ENCODE results near the gene CPAMD8. TPM values are rescaled to one million over a fixed set of nuclear protein-coding genes. Genes with fewer than 3 reads are reported as not detected.
"Not testable (repeated sequence)": the region's sequence is repeated elsewhere in the genome, so short reads cannot be mapped to it uniquely, and the experiment has no call there.

The CPAMD8 gene
- polyA plus RNA-seq, 1 donor: 7.8 TPM

DNA sequence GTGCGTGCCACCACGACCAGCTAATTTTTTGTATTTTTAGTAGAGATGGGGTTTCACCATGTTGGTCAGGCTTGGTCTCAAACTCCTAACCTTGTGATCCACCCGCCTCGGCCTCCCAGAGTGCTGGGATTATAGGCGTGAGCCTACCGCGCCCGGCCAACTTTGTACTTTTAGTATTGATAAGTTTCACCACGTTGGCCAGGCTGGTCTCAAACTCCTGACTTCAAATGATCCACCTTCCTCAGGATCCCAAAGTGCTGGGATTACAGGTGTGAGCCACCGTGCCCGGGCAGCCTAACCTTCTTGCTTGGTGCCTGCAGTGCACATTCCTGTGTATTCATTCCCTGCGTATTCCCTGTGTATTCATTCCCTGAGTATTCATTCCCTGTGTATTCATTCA is 88.8 kb downstream of the CPAMD8 start:
- not testable (repeated sequence) for H3K27ac ChIP-seq (ENCODE audit: low read length); H3K27me3 ChIP-seq (ENCODE audit: control insufficient read depth, insufficient read depth, low read length); H3K4me3 ChIP-seq (ENCODE audit: low read length); H3K4me1 ChIP-seq (ENCODE audit: control insufficient read depth, insufficient read depth, low read length); H3K36me3 ChIP-seq (ENCODE audit: control insufficient read depth, insufficient read depth, low read length); DNase-seq; H3K9me3 ChIP-seq (ENCODE audit: control insufficient read depth, low read depth, low read length)
- WGBS (ENCODE audit: insufficient coverage, low lambda C conversion rate): no CpG with 5 or more reads among the region's 12 CpGs

DNA sequence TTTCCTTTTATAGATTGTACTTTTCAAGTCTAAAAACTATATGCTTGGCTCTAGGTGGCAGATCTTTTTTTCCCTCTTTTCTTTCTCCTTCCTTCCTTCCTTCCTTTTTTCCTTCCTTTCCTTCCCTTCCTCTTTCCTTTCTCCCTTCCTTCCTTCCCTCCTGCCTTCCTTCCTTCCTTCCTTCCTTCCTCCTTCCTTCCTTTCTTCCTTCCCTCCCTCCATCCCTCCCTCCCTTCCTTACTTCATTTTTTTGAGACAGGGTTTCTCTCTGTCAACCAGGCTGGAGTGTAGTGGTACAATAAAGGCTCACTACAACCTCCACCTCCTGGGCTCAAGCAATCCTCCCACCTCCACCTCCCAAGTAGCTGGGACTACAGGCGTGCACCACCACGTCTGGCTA is 89.7 kb downstream of the CPAMD8 start:
- Histone ChIP-seq H3K36me3 (ENCODE audit: control insufficient read depth, insufficient read depth, low read length) (no peaks in the 10 kb centered on the region), H3K4me1 (ENCODE audit: control insufficient read depth, insufficient read depth, low read length) (no peaks in the 10 kb centered on the region), H3K9me3 (ENCODE audit: control insufficient read depth, low read depth, low read length) (no peaks in the 10 kb centered on the region), H3K27me3 (ENCODE audit: control insufficient read depth, insufficient read depth, low read length) (no peaks in the 10 kb centered on the region), H3K27ac (ENCODE audit: low read length) (no peak overlapping the region), H3K4me3 (ENCODE audit: low read length) (no peak overlapping the region)
- WGBS (ENCODE audit: insufficient coverage, low lambda C conversion rate): no CpG with 5 or more reads among the region's 2 CpGs
- DNase-seq: no peak

DNA sequence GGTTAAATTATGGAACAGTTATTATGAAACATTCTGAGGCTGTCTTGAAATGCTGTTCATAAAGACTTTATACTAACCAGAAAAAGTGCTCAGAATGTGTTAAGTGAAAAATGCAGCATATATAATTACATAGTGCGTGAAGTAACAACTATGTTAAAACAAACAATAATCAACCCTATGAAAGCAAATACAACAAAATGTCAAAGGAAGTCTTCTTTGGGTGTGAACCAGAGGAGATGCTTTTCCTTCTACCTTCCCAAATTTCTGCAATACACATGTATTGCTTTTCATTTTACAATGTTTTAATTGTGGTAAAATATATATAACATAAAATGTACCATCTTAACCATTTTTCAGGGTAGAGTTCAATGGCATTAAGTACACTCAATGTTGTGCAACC is 92.1 kb downstream of the CPAMD8 start:
- Histone ChIP-seq H3K4me1 (ENCODE audit: control insufficient read depth, insufficient read depth, low read length) (no peaks in the 10 kb centered on the region), H3K27ac (ENCODE audit: low read length) (no peak overlapping the region), H3K27me3 (ENCODE audit: control insufficient read depth, insufficient read depth, low read length) (no peaks in the 10 kb centered on the region), H3K36me3 (ENCODE audit: control insufficient read depth, insufficient read depth, low read length) (no peaks in the 10 kb centered on the region), H3K4me3 (ENCODE audit: low read length) (no peak overlapping the region), H3K9me3 (ENCODE audit: control insufficient read depth, low read depth, low read length) (no peaks in the 10 kb centered on the region)
- DNase-seq: no peak
- 100% methylated on average over 1 of the region's 1 CpG for WGBS (ENCODE audit: insufficient coverage, low lambda C conversion rate)

DNA sequence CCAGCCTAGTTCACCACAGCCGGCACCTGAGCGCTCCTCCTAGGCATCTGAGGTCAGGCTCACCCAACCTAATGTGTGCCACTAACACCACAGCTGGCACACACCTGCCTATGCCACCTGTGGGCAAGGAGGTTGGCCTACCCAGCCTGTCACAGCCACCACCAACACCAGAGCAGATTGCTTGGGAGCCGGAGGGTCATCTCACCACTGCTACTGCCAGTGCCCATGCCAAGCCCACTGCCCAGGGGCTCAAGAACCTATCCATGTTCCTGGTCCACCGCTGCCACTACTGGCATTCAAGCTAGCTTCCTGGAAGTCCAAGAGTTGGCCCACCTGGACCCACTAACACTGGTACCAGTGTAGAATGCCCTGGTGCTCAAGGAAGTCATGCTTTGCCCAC is 95.3 kb downstream of the CPAMD8 start:
- no peaks in the 10 kb centered on the region for H3K9me3 ChIP-seq (ENCODE audit: control insufficient read depth, low read depth, low read length)
- no peaks in the 10 kb centered on the region for H3K4me1 ChIP-seq (ENCODE audit: control insufficient read depth, insufficient read depth, low read length)
- no peak overlapping the region for H3K27ac ChIP-seq (ENCODE audit: low read length)
- no peak for DNase-seq
- no peak overlapping the region for H3K4me3 ChIP-seq (ENCODE audit: low read length)
- WGBS (ENCODE audit: insufficient coverage, low lambda C conversion rate): no CpG with 5 or more reads among the region's 4 CpGs
- no peaks in the 10 kb centered on the region for H3K36me3 ChIP-seq (ENCODE audit: control insufficient read depth, insufficient read depth, low read length)
- no peaks in the 10 kb centered on the region for H3K27me3 ChIP-seq (ENCODE audit: control insufficient read depth, insufficient read depth, low read length)

DNA sequence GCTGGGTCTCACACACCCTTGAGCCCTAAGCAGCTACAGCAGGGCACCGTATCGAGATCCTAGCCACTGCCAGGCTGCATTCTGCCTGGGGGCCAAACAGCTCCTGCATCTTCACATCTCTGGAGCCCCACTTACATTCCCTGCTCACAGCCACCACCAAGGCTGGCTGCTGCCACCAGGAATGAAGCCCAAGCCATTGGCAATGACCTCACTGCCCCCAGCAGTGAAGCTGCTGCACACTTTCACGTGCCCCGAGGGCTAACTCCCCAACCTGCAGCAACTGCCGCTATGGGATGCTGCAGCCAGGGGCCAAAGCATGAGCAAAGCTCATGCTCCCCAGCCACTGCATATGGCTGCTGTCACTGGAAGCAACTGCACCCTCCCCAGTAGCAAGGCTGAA is 95.9 kb downstream of the CPAMD8 start:
- H3K4me1 ChIP-seq (ENCODE audit: control insufficient read depth, insufficient read depth, low read length): no peaks in the 10 kb centered on the region
- WGBS (ENCODE audit: insufficient coverage, low lambda C conversion rate): no CpG with 5 or more reads among the region's 5 CpGs
- no peak for DNase-seq

DNA sequence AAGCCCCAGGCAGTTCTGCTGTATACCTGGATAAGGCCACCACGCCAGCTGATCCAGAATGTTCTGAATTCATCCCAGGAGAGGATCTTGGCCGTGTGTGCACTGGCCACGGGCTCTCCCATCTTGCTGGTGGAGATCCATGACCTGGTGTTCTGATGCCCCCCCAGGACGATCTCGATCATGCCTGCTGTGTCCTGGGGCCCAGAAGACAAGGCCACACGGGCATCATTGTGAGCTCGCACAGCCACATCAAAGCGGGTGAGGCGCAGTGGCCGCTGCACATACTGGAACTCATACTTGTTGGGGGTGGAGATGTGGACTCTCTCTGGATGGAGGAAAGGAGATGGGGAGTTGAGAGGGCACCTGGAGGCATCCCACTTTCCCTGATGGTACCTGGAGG is 97.7 kb downstream of the CPAMD8 start:
- no CpG with 5 or more reads among the region's 10 CpGs for WGBS (ENCODE audit: insufficient coverage, low lambda C conversion rate)
- no peak for DNase-seq
- Histone ChIP-seq H3K36me3 (ENCODE audit: control insufficient read depth, insufficient read depth, low read length) (no peaks in the 10 kb centered on the region), H3K4me3 (ENCODE audit: low read length) (no peak overlapping the region), H3K27ac (ENCODE audit: low read length) (no peak overlapping the region), H3K9me3 (ENCODE audit: control insufficient read depth, low read depth, low read length) (no peaks in the 10 kb centered on the region), H3K4me1 (ENCODE audit: control insufficient read depth, insufficient read depth, low read length) (no peaks in the 10 kb centered on the region), H3K27me3 (ENCODE audit: control insufficient read depth, insufficient read depth, low read length) (no peaks in the 10 kb centered on the region)

More for the DNA sequence above, 95.9 kb downstream of the CPAMD8 start:
- H3K4me3 ChIP-seq (ENCODE audit: low read length): no peak overlapping the region
- H3K27ac ChIP-seq (ENCODE audit: low read length): no peak overlapping the region
- no peaks in the 10 kb centered on the region for H3K27me3 ChIP-seq (ENCODE audit: control insufficient read depth, insufficient read depth, low read length)
- no peaks in the 10 kb centered on the region for H3K9me3 ChIP-seq (ENCODE audit: control insufficient read depth, low read depth, low read length)
- H3K36me3 ChIP-seq (ENCODE audit: control insufficient read depth, insufficient read depth, low read length): no peaks in the 10 kb centered on the region

DNA sequence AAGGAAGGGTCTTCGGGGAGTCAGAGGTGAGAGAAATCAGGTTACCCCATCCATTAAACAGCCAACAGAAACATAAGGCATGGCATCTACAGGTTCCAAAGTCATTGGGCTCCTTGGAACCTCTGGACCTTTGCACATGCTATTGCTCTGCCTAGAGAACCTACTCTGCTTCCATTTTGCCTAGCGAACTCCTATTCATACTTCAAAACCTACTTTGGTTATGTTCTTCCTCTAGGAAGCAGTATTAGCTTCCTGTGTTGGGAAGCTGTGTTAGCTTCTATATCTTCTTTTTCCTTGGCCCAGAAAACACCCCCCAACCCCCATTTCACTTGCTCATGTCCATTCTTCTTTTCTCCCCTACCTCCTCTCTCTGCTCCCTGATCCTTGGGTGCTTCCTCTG is 98.3 kb downstream of the CPAMD8 start:
- H3K4me1 ChIP-seq (ENCODE audit: control insufficient read depth, insufficient read depth, low read length): no peaks in the 10 kb centered on the region
- WGBS (ENCODE audit: insufficient coverage, low lambda C conversion rate): no CpG with 5 or more reads among the region's 2 CpGs
- no peaks in the 10 kb centered on the region for H3K27me3 ChIP-seq (ENCODE audit: control insufficient read depth, insufficient read depth, low read length)
- no peak overlapping the region for H3K27ac ChIP-seq (ENCODE audit: low read length)
- DNase-seq: no peak
- no peaks in the 10 kb centered on the region for H3K36me3 ChIP-seq (ENCODE audit: control insufficient read depth, insufficient read depth, low read length)
- no peak overlapping the region for H3K4me3 ChIP-seq (ENCODE audit: low read length)
- no peaks in the 10 kb centered on the region for H3K9me3 ChIP-seq (ENCODE audit: control insufficient read depth, low read depth, low read length)

DNA sequence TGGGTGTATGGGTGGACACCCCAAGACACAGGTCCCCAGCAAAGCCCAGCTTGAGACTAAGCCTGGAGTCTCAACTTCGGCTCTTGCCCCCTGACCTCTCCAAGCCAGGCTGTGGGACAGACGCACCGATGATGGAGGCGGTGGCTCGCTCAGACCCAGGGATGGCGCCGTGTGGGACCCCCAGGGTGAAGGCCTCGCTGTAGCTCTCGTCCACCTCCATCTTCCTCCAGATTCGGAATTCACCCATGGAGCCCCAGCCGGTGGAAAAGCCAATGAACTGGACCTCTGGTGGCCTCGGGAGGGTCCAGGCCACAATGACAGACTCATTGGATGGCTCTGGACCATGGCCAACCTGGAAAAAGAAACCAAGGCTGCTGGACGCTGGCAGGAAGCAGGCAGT is 98.7 kb downstream of the CPAMD8 start:
- H3K36me3 ChIP-seq (ENCODE audit: control insufficient read depth, insufficient read depth, low read length): no peaks in the 10 kb centered on the region
- H3K4me3 ChIP-seq (ENCODE audit: low read length): no peak overlapping the region
- no peak overlapping the region for H3K27ac ChIP-seq (ENCODE audit: low read length)
- no peak for DNase-seq
- no CpG with 5 or more reads among the region's 13 CpGs for WGBS (ENCODE audit: insufficient coverage, low lambda C conversion rate)
- H3K27me3 ChIP-seq (ENCODE audit: control insufficient read depth, insufficient read depth, low read length): no peaks in the 10 kb centered on the region
- H3K9me3 ChIP-seq (ENCODE audit: control insufficient read depth, low read depth, low read length): no peaks in the 10 kb centered on the region
- no peaks in the 10 kb centered on the region for H3K4me1 ChIP-seq (ENCODE audit: control insufficient read depth, insufficient read depth, low read length)

DNA sequence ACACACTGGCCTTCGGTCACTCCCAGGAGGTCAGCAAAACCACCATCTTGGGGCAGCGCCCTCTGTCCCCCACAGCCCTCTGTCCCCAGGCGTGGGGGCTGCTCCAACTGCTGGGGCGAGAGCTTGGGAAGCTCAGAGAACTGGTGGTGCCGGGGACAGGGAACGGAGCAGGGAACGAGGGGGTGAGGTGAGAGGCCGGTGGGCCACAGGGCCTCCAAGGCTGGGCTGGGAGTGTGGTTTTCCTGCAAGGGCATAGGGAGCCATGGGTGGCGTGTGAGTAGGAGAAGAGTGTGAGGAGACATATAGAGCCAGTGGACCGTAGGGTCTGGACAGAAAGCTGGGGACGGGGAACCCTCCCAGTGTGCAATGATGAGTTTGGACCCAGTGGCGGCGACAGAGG is 103.7 kb downstream of the CPAMD8 start:
- no peaks in the 10 kb centered on the region for H3K27me3 ChIP-seq (ENCODE audit: control insufficient read depth, insufficient read depth, low read length)
- no peak overlapping the region for H3K4me3 ChIP-seq (ENCODE audit: low read length)
- WGBS (ENCODE audit: insufficient coverage, low lambda C conversion rate): no CpG with 5 or more reads among the region's 13 CpGs
- H3K27ac ChIP-seq (ENCODE audit: low read length): no peak overlapping the region
- no peaks in the 10 kb centered on the region for H3K36me3 ChIP-seq (ENCODE audit: control insufficient read depth, insufficient read depth, low read length)
- H3K4me1 ChIP-seq (ENCODE audit: control insufficient read depth, insufficient read depth, low read length): no peaks in the 10 kb centered on the region
- no peaks in the 10 kb centered on the region for H3K9me3 ChIP-seq (ENCODE audit: control insufficient read depth, low read depth, low read length)
- DNase-seq: no peak

DNA sequence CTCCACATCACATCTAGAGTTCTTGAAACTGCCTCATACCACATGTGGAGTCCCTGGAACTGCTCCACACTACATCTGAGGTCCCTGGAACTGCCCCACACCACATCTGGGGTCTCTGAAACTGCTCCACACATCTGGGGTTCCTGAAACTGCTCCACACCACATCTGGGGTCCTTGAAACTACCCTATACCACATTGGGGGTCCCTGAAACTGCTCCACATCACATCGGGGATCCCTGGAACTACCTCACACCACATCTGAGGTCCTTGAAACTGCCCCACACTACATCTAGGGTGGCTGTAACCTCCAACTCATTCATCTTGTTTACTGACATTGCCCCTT is 104.0 kb downstream of the CPAMD8 start:
- no peak overlapping the region for H3K27ac ChIP-seq (ENCODE audit: low read length)
- H3K4me3 ChIP-seq (ENCODE audit: low read length): no peak overlapping the region
- H3K36me3 ChIP-seq (ENCODE audit: control insufficient read depth, insufficient read depth, low read length): no peaks in the 10 kb centered on the region
- H3K27me3 ChIP-seq (ENCODE audit: control insufficient read depth, insufficient read depth, low read length): no peaks in the 10 kb centered on the region
- no peaks in the 10 kb centered on the region for H3K9me3 ChIP-seq (ENCODE audit: control insufficient read depth, low read depth, low read length)
- WGBS (ENCODE audit: insufficient coverage, low lambda C conversion rate): no CpG with 5 or more reads among the region's 1 CpG
- H3K4me1 ChIP-seq (ENCODE audit: control insufficient read depth, insufficient read depth, low read length): no peaks in the 10 kb centered on the region
- no peak for DNase-seq

DNA sequence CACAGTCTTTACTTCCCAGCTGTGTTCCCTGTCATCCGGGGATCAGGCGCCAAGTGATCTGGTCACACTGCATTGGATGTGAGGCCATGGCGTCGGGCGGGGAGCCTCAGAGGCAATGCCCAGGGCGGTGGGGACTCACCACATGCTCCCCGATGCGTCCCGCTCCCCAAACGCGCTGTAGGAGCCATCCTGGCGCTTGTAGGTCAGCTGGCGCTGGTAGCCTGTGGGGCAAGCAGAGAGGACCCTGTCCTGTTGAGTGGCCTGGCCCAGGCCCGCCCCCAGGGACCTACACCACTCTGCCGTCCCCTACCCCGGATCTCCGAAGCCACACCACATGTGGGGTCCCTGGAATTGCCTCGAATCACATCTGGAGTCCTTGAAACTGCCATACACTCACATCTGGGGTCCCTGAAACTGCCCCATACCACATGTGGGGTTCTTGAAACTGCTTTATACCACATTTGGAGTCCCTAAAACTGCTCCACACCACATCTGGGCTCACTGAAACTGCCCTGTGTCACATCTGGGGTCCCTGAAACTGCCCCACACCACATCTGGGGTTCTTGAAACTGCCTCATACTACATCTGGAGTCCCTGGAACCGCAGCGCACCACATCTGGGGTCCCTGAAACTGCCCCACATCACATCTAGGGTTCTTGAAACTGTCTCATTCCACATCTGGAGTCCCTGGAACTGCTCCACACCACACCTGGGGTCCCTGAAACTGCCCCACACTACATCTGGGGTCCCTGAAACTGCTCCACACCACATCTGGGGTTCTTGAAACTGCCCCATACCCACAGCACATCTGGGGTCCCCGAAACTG is 104.6 kb downstream of the CPAMD8 start:
- H3K27me3 ChIP-seq (ENCODE audit: control insufficient read depth, insufficient read depth, low read length): no peaks in the 10 kb centered on the region
- DNase-seq: no peak
- no CpG with 5 or more reads among the region's 21 CpGs for WGBS (ENCODE audit: insufficient coverage, low lambda C conversion rate)
- no peaks in the 10 kb centered on the region for H3K4me1 ChIP-seq (ENCODE audit: control insufficient read depth, insufficient read depth, low read length)
- H3K4me3 ChIP-seq (ENCODE audit: low read length): no peak overlapping the region
- H3K9me3 ChIP-seq (ENCODE audit: control insufficient read depth, low read depth, low read length): no peaks in the 10 kb centered on the region
- H3K36me3 ChIP-seq (ENCODE audit: control insufficient read depth, insufficient read depth, low read length): no peaks in the 10 kb centered on the region
- no peak overlapping the region for H3K27ac ChIP-seq (ENCODE audit: low read length)
